Measurements from ENCODE around the gene ICOSLG.
"Not testable (repeated sequence)": the region's sequence is repeated elsewhere in the genome, so short reads cannot be mapped to it uniquely, and the experiment has no call there.

DNA sequence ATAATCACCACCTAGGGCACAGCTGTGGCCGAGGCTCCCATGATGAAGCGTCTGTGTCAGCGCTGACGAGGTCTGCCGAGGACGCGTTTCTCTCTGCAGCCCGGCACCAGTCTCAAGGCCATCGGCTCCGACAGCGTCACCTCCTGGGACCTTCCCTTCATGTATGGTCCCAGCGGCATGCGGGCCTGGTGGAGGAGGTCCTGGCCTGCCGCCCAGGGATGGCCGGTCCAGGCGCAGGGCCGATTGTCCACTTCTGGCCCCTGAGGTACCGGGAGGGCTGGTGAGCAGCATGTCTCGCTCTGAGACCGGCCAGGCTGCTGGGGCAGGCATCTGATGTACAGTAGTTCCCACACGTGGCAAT, 43.6 kb downstream of the ICOSLG start:
- not testable (repeated sequence) for TF ChIP-seq RELA (CRISPR knock-in tag; IDR thresholded peaks at IDR 0.05); STAT5B (CRISPR knock-in tag; IDR thresholded peaks at IDR 0.05); ZKSCAN5 (CRISPR knock-in tag; IDR thresholded peaks at IDR 0.05); ZNF687 (CRISPR knock-in tag; IDR thresholded peaks at IDR 0.05); CTCF (CRISPR knock-in tag; IDR thresholded peaks at IDR 0.05); ZNF75D (CRISPR knock-in tag; IDR thresholded peaks at IDR 0.05; ENCODE audit: borderline replicate concordance); ZNF274 (CRISPR knock-in tag; IDR thresholded peaks at IDR 0.05); IRF1 (CRISPR knock-in tag; IDR thresholded peaks at IDR 0.05; ENCODE audit: low read depth); POLR2A (IDR thresholded peaks at IDR 0.05; ENCODE audit: insufficient read depth in 1 of 2, low read depth in 2 of 2, low read length in 2 of 2)
- TF ChIP-seq, protein P1, sequence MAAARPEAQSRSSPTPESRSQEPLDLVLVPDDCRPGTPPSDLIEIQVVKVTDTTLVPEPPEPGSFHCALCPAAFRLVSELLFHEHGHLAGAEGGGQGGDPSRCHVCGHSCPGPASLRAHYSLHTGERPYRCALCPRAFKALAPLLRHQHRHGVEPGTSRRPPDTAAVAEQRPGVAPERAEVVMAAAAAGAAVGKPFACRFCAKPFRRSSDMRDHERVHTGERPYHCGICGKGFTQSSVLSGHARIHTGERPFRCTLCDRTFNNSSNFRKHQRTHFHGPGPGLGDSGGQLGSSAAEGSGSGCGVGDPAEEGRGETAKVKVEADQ (CRISPR knock-in tag; IDR thresholded peaks at IDR 0.05; ENCODE audit: borderline replicate concordance): not testable (repeated sequence)
- TF ChIP-seq, protein P2, sequence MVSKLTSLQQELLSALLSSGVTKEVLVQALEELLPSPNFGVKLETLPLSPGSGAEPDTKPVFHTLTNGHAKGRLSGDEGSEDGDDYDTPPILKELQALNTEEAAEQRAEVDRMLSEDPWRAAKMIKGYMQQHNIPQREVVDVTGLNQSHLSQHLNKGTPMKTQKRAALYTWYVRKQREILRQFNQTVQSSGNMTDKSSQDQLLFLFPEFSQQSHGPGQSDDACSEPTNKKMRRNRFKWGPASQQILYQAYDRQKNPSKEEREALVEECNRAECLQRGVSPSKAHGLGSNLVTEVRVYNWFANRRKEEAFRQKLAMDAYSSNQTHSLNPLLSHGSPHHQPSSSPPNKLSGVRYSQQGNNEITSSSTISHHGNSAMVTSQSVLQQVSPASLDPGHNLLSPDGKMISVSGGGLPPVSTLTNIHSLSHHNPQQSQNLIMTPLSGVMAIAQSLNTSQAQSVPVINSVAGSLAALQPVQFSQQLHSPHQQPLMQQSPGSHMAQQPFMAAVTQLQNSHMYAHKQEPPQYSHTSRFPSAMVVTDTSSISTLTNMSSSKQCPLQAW (CRISPR knock-in tag; IDR thresholded peaks at IDR 0.05): not testable (repeated sequence)
